HCT116 (cell line): Measurements from ENCODE around the gene OLFML2A. TPM values are rescaled to one million over a fixed set of nuclear protein-coding genes. Genes with fewer than 3 reads are reported as not detected.

ENCODE experiments used
- ATAC-seq: fragments of 200-7000 bp; cut with Tn5 transposase; 2 replicates; pipeline ENCODE4 v1.9.1; 2020; ENCODE audit warnings: mild to moderate bottlenecking, moderate library complexity
- BruUV-seq: library from RNA; stranded (reverse); fragments of 400-500 nt; replicated peaks from 2 replicates; lab custom pipeline; 2021; lab: Mats Ljungman, UMichigan
- CTCF ChIA-PET: fragments of 300-600 bp; sonication (Branson Sonifier 250); formaldehyde crosslinking; loops from one replicate; lab custom pipeline; 2021; ENCODE audit warnings: antibody characterized with exemption; lab: Charles Lee
- POLR2A ChIA-PET: fragments of 300-600, 350-600 bp; sonication (Branson Sonifier 250); formaldehyde crosslinking; loops from one replicate; lab custom pipeline; 2021; ENCODE audit warnings: antibody characterized with exemption; lab: Charles Lee
- RAD21 ChIA-PET, 2 experiments: fragments of 300-600 bp; sonication (Branson Sonifier 250); formaldehyde crosslinking; loops; one replicate each; lab custom pipeline; 2023; ENCODE audit warnings: low total read pairs in 2 of 2; ENCODE audit not compliant: uncharacterized antibody in 2 of 2, unreplicated experiment in 2 of 2, low non-redundant PET in 1 of 2; lab: Charles Lee
- DNase-seq: peaks from one replicate; pipeline ENCODE4 v3.0.0-alpha.2; 2010; ENCODE audit warnings: low read depth, low spot score
- H2AFZ ChIP-seq: fragments of 200-600 bp; shearing (Covaris generic), sonication (generic); 2 replicates; pipeline ENCODE4 v1.6.1; 2017; ENCODE audit warnings: low read depth, mixed run types, mixed read lengths, antibody characterized with exemption, low read length; ENCODE audit not compliant: poor library complexity, severe bottlenecking
- H3K27ac ChIP-seq: 2 replicates; pipeline ENCODE4 v1.5.1; 2012; ENCODE audit warnings: low read depth, low read length
- H3K27me3 ChIP-seq: fragments of 200-600 bp; sonication (generic); 2 replicates; pipeline ENCODE4 v1.6.1; 2016; ENCODE audit warnings: mixed run types, low read length, mixed read lengths; ENCODE audit not compliant: insufficient read depth
- H3K36me3 ChIP-seq, 2 experiments: fragments of 200-500 bp in 1 of 2; fragments of 200-600 bp in 1 of 2; sonication (Bioruptor generic) in 1 of 2; sonication (generic) in 1 of 2; 2 replicates each; pipeline versions ENCODE4 v1.5.1 to v1.6.1; 2014 to 2016; ENCODE audit warnings: low read length in 2 of 2, inconsistent platforms in 1 of 2, mixed read lengths in 1 of 2, mixed run types in 1 of 2; ENCODE audit not compliant: insufficient read depth in 2 of 2, control insufficient read depth in 1 of 2
- H3K4me1 ChIP-seq, 2 experiments: fragments of 200-600 bp in 1 of 2; sonication (generic) in 1 of 2; 2 replicates each; pipeline versions ENCODE4 v1.5.1 to v1.6.1; 2012 to 2017; ENCODE audit warnings: low read length in 2 of 2, inconsistent platforms in 1 of 2, mild to moderate bottlenecking in 1 of 2, mixed read lengths in 1 of 2, mixed run types in 1 of 2, moderate library complexity in 1 of 2; ENCODE audit not compliant: insufficient read depth in 2 of 2, control insufficient read depth in 1 of 2
- H3K4me2 ChIP-seq: fragments of 200-600 bp; sonication (generic); 2 replicates; pipeline ENCODE4 v1.6.1; 2017; ENCODE audit warnings: mixed run types, low read length, mixed read lengths
- H3K4me3 ChIP-seq, 2 experiments: fragments of 200-600 bp in 1 of 2; sonication (generic) in 1 of 2; replicated peaks in 1 of 2; 2 replicates each; pipeline ENCODE4 v1.5.1; 2011 to 2016; ENCODE audit warnings: low read length in 2 of 2, control low read depth in 1 of 2, low read depth in 1 of 2, mild to moderate bottlenecking in 1 of 2, mixed read lengths in 1 of 2, mixed run types in 1 of 2
- H3K79me2 ChIP-seq: fragments of 200-600 bp; sonication (generic); 2 replicates; pipeline ENCODE4 v1.6.1; 2017; ENCODE audit warnings: mild to moderate bottlenecking, mixed run types, low read length, moderate library complexity, mixed read lengths; ENCODE audit not compliant: insufficient read depth
- H3K9ac ChIP-seq: fragments of 200-600 bp; sonication (generic); 2 replicates; pipeline ENCODE4 v1.6.1; 2016; ENCODE audit warnings: low read length, mixed read lengths
- H3K9me2 ChIP-seq: fragments of 200-600 bp; sonication (generic), shearing (Covaris generic); 2 replicates; pipeline ENCODE4 v1.6.1; 2017; ENCODE audit warnings: mixed run types, mild to moderate bottlenecking, moderate library complexity; ENCODE audit not compliant: insufficient read depth
- H3K9me3 ChIP-seq, 2 experiments: fragments of 200-500 bp in 1 of 2; fragments of 200-600 bp in 1 of 2; sonication (Bioruptor generic) in 1 of 2; sonication (generic) in 1 of 2; 2 replicates each; pipeline ENCODE4 v1.6.1; 2014 to 2017; ENCODE audit warnings: low read length in 2 of 2, mixed read lengths in 2 of 2, inconsistent platforms in 1 of 2, low read depth in 1 of 2, mild to moderate bottlenecking in 1 of 2, mixed run types in 1 of 2, moderate library complexity in 1 of 2; ENCODE audit not compliant: control insufficient read depth in 1 of 2, insufficient read depth in 1 of 2
- H4K20me1 ChIP-seq: fragments of 200-600 bp; sonication (generic), shearing (Covaris generic); 2 replicates; pipeline ENCODE4 v1.6.1; 2017; ENCODE audit warnings: mixed run types, mild to moderate bottlenecking, moderate library complexity; ENCODE audit not compliant: insufficient read depth
- CEBPB ChIP-seq: IDR thresholded peaks from 2 replicates; pipeline ENCODE4 v1.6.1; 2012; ENCODE audit warnings: low read depth
- ELF1 ChIP-seq: IDR thresholded peaks from 2 replicates; pipeline ENCODE4 v1.6.1; 2012; ENCODE audit warnings: low read depth, borderline replicate concordance
- EZH2phosphoT487 ChIP-seq: fragments of 200-600 bp; IDR thresholded peaks from 2 replicates; pipeline ENCODE4 v1.6.1; 2018; ENCODE audit warnings: antibody characterized with exemption, borderline replicate concordance
- FOSL1 ChIP-seq: IDR thresholded peaks from 2 replicates; pipeline ENCODE4 v1.6.1; 2012; ENCODE audit warnings: low read depth
- SP1 ChIP-seq: IDR thresholded peaks from 2 replicates; pipeline ENCODE4 v1.6.1; 2012; ENCODE audit warnings: low read depth
- intact Hi-C: fragments of 100-400 bp; cut with micrococcal nuclease; formaldehyde crosslinking; loops from 2 replicates; pipeline ENCODE4 v1.10.0; 2022
- total RNA-seq: library from RNA; stranded (reverse); gene quantifications from one replicate; pipeline ENCODE4 v1.2.1, GENCODE V29; 2021; ENCODE audit not compliant: unreplicated experiment
- TF ChIP-seq, protein P1 (sequence below), 3 experiments: fragments of 200-600 bp in 1 of 3; sonication (generic) in 1 of 3; IDR thresholded peaks in 2 of 3; conservative IDR thresholded peaks in 1 of 3; 2 replicates each; pipeline ENCODE4 v1.5.1; 2012 to 2017; ENCODE audit warnings: low read depth in 2 of 3, low read length in 2 of 3, antibody characterized with exemption in 1 of 3, borderline replicate concordance in 1 of 3, control low read depth in 1 of 3, mild to moderate bottlenecking in 1 of 3, mixed read lengths in 1 of 3, mixed run types in 1 of 3, moderate library complexity in 1 of 3; ENCODE audit not compliant: insufficient read depth in 1 of 3
- TF ChIP-seq, protein P2 (sequence below): IDR thresholded peaks from 2 replicates; pipeline ENCODE4 v1.6.1; 2012; ENCODE audit warnings: low read depth

The OLFML2A gene
- total RNA-seq, 1 experiment from 2014 or later: 6.3 TPM

DNA sequence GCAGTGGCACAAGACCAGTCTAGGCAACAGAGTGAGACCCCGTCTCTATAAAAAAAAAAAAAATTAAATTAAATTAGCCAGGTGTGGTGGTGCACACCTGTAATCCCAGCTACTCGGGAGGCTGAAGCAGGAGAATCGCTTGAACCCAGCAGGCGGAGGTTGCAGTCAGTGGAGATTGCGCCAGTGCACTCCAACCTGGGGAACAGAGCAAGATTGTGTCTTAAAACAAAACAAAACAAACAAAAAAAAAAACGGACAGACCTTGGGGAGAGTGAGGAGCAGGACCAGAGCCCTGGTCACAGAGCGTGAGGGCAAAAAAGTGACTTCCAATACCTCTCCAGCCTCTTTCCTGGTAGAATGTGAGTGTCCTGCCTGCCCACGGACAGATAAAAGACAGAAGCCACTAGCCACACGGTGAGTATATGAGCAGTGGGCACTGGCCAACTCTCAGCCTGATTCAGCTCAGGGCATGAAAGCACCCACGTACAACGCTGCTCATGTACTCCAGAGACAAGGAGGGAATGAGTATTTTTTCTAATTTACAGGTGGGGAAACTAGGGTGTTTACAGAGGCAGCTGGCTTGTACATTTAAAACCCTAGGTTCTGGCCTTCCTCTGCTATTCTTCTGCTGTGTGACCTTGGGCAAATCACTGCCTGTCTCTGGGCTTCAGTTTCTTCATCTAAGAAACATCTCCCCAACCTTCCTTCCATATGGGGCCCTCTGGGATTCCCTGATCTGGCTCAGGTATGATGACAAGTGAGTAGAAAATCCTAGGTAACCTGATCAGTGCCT is 1.8 kb downstream of the OLFML2A start:
- RAD21 ChIA-PET: interaction anchor here (0.9 to 1.2 kb wide), 3 partner anchors 72 to 74 kb away, joined by 3 to 11 read pairs (median 5); partner anchors contain the start of gene WDR38 (in 1 of the 2)
- H3K4me3 ChIP-seq: no peak overlapping the region
- ATAC-seq: no peak
- H3K4me2 ChIP-seq: peak overlapping the region; percentile 42
- H3K27ac ChIP-seq: no peak overlapping the region
- H3K27me3 ChIP-seq: no peaks in the 10 kb centered on the region
- H4K20me1 ChIP-seq: no peaks in the 10 kb centered on the region
- DNase-seq: no peak
- TF ChIP-seq FOSL1 (no peak), ELF1 (no peak), EZH2phosphoT487 (no peak), SP1 (no peak), CEBPB (no peak)
- TF ChIP-seq, protein P1, sequence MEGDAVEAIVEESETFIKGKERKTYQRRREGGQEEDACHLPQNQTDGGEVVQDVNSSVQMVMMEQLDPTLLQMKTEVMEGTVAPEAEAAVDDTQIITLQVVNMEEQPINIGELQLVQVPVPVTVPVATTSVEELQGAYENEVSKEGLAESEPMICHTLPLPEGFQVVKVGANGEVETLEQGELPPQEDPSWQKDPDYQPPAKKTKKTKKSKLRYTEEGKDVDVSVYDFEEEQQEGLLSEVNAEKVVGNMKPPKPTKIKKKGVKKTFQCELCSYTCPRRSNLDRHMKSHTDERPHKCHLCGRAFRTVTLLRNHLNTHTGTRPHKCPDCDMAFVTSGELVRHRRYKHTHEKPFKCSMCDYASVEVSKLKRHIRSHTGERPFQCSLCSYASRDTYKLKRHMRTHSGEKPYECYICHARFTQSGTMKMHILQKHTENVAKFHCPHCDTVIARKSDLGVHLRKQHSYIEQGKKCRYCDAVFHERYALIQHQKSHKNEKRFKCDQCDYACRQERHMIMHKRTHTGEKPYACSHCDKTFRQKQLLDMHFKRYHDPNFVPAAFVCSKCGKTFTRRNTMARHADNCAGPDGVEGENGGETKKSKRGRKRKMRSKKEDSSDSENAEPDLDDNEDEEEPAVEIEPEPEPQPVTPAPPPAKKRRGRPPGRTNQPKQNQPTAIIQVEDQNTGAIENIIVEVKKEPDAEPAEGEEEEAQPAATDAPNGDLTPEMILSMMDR (IDR thresholded peaks at IDR 0.05 in 2 of 3, conservative IDR thresholded peaks at IDR 0.05 in 1 of 3; ENCODE audit: borderline replicate concordance in 1 of 3, insufficient read depth in 1 of 3, low read depth in 2 of 3, low read length in 2 of 3): no peak
- TF ChIP-seq, protein P2, sequence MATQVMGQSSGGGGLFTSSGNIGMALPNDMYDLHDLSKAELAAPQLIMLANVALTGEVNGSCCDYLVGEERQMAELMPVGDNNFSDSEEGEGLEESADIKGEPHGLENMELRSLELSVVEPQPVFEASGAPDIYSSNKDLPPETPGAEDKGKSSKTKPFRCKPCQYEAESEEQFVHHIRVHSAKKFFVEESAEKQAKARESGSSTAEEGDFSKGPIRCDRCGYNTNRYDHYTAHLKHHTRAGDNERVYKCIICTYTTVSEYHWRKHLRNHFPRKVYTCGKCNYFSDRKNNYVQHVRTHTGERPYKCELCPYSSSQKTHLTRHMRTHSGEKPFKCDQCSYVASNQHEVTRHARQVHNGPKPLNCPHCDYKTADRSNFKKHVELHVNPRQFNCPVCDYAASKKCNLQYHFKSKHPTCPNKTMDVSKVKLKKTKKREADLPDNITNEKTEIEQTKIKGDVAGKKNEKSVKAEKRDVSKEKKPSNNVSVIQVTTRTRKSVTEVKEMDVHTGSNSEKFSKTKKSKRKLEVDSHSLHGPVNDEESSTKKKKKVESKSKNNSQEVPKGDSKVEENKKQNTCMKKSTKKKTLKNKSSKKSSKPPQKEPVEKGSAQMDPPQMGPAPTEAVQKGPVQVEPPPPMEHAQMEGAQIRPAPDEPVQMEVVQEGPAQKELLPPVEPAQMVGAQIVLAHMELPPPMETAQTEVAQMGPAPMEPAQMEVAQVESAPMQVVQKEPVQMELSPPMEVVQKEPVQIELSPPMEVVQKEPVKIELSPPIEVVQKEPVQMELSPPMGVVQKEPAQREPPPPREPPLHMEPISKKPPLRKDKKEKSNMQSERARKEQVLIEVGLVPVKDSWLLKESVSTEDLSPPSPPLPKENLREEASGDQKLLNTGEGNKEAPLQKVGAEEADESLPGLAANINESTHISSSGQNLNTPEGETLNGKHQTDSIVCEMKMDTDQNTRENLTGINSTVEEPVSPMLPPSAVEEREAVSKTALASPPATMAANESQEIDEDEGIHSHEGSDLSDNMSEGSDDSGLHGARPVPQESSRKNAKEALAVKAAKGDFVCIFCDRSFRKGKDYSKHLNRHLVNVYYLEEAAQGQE: no peak
- no peaks in the 10 kb centered on the region for H3K9me2 ChIP-seq
- H2AFZ ChIP-seq: no peak overlapping the region
- CTCF ChIA-PET: interaction anchor here (1.1 to 12.0 kb wide), 6 partner anchors 11 to 84 kb away, joined by 3 to 601 read pairs (median 6); partner anchors contain the start of genes ARPC5L and WDR38
- POLR2A ChIA-PET: interaction anchor here (1.1 to 1.9 kb wide), 3 partner anchors 40 to 77 kb away, joined by 3 to 8 read pairs (median 8); partner anchors contain the start of gene WDR38
- H3K4me1 ChIP-seq: peaks cover 17 to 42% of the 10 kb centered on the region in 2 experiments
- no TSS peak for BruUV-seq
- no peaks in the 10 kb centered on the region for H3K36me3 ChIP-seq
- no peaks in the 10 kb centered on the region for H3K9me3 ChIP-seq
- no peaks in the 10 kb centered on the region for H3K79me2 ChIP-seq
- no peak overlapping the region for H3K9ac ChIP-seq
- intact Hi-C loops: loop anchor here (5.0 kb wide), 1 partner anchor 39 kb away; no protein-coding TSS in a partner anchor
